NCI-H446 treated with DMSO at 0.1 percent for 48 hours (cell line): ENCODE results near the gene ARHGEF25.
A peak's percentile ranks its signal among the peaks of the same experiment; 100 is the strongest.
"Not testable (repeated sequence)": the region's sequence is repeated elsewhere in the genome, so short reads cannot be mapped to it uniquely, and the experiment has no call there.

ENCODE experiments used
- DNase-seq: peaks from one replicate; lab custom pipeline; 2025; lab: John Stamatoyannopoulos, UW

The ARHGEF25 gene

GRCh38 chr12:57611108-57611826 is at the start of gene ARHGEF25:
TSS of gene ARHGEF25 (plus strand) at chr12:57611435. CDS start at chr12:57611895, 460 bp downstream.
- peak; percentile 27 for DNase-seq

- DNase-seq, result no peak
Observed at GRCh38 chr12:57563358-57563757, 47.9 kb upstream of the ARHGEF25 start.

DNA sequence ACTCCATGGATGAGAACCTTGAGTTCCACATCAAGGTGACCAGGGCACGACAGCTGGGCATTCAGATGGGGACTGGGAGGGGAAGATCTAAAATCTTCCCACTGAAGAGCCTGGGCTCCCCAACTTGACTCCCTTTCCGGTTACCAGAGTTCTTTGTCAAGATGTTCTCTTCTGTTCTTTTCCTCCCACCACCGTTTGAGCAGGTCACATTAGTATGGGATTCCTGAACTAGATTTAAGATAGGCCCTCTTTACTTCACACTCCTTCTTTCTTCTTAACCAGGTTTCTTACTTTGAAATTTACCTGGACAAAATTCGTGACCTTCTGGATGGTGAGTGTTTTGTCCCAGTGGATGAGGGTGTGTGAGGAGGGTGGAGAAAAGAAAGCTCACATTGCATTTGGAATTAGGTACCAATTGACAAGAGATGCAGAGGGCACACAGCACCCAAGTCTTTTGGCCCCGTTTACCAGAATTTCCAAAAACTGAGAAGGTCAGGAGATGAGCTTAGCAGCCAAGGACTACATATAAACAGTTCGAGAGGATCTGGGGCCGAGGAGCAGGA is 47.0 kb upstream of the ARHGEF25 start:
- DNase-seq, result no peak

DNA sequence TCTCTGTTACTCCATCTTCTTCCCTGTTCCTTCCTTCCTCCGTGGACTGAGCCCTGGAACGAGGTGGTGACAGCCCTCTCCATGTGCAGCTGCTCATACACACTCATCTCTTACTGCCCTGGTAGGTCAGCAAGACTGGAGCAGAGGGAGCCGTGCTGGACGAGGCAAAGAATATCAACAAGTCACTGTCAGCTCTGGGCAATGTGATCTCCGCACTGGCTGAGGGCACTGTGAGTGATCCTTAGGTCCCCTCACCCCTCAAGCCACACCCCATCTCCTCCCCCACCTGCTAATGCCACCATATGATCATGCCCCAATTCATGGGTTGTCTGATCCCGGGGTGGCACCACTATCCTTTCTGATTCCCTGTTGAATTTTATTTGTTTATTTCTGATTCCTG is 42.4 kb upstream of the ARHGEF25 start:
- DNase-seq, result no peak

GRCh38 chr12:57569858-57570257 is 41.4 kb upstream of the ARHGEF25 start:
- no peak for DNase-seq

- DNase-seq, result not testable (repeated sequence)
Observed at GRCh38 chr12:57570438-57570837, 40.8 kb upstream of the ARHGEF25 start.

DNA sequence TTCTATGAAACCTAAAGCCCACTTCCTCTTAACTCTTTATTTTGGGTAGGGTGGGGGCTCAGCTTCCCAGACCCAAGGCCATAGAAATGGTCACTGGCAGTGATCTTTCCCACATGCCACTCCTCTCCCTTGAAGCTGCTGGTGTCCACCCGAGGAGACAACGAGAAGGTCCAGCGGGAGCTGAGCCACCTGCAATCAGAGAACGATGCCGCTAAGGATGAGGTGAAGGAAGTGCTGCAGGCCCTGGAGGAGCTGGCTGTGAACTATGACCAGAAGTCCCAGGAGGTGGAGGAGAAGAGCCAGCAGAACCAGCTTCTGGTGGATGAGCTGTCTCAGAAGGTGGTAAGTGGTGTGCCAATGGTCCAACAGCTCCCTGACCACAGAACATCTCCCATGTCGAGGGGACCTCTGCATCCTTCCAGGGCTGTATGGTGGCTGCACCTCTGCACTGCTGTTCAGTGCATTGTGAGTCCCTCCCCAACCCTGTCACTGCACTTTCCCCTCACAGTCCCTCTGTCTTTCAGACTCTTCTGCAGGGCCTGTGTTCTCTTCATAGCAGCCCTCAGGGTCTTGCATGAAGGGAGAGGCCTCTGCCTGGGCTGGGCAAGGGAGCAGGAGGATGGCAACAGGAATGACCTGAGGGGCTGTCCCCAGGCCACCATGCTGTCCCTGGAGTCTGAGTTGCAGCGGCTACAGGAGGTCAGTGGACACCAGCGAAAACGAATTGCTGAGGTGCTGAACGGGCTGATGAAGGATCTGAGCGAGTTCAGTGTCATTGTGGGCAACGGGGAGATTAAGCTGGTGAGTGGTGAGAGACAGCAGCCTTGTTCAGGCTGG is 39.1 kb upstream of the ARHGEF25 start:
- DNase-seq, result no peak

- no peak for DNase-seq
Observed at GRCh38 chr12:57574795-57575194, 36.4 kb upstream of the ARHGEF25 start.

DNA sequence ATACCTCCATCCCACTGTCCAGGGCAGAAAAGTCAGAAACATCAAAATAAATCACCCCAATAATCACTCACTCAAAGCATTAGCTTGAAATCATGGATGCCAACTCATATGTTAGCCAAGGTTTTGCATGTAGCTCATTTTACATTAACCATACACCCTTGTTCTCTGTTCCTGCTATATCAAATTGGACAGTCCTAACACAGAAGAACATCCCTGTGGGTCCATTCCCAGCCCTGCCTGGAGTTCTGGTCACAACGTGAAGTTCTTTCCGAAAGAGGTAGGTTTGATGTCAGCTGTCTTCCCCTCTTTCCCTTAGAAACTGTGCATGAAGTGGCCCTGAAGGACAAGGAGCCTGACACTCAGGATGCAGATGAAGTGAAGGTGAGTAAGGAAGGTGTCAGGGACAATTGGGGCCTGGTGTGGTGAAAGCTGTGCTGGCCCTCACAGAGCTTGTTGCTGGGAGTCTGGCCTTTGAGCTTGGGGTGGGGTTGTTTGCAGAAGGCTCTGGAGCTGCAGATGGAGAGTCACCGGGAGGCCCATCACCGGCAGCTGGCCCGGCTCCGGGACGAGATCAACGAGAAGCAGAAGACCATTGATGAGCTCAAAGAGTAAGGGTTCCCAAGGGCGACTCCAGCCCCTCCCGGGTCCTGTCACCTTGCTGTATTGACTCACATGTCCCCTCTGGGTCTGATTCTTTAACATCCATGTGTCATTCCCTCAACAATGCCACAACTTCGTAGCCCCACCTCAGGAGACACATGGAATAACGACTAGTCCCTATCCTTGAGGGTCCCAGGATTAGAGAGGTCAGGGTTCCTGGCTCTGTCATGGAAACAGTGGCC is 35.2 kb upstream of the ARHGEF25 start:
- DNase-seq, result no peak

DNA sequence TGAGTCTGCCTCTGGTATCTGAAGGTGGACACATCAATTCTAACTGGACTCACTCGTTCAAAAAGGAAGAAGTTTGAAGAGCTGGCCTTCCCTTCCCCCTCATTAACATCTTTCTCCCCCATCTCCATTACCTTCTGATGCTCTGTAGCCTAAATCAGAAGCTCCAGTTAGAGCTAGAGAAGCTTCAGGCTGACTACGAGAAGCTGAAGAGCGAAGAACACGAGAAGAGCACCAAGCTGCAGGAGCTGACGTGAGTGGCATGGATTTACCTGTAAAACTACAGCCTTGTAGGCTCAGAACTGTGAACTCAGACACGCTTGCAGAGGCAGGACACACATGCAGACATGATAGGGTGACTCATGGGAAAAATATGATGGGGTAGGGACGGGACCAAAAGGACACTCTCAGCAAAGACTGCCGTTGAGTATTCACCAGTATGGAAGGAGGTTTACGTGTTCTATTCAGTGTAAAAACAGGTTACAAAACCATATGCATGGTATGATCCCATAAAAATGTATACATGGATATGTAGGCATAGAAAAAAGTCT is 34.5 kb upstream of the ARHGEF25 start:
- no peak for DNase-seq

DNA sequence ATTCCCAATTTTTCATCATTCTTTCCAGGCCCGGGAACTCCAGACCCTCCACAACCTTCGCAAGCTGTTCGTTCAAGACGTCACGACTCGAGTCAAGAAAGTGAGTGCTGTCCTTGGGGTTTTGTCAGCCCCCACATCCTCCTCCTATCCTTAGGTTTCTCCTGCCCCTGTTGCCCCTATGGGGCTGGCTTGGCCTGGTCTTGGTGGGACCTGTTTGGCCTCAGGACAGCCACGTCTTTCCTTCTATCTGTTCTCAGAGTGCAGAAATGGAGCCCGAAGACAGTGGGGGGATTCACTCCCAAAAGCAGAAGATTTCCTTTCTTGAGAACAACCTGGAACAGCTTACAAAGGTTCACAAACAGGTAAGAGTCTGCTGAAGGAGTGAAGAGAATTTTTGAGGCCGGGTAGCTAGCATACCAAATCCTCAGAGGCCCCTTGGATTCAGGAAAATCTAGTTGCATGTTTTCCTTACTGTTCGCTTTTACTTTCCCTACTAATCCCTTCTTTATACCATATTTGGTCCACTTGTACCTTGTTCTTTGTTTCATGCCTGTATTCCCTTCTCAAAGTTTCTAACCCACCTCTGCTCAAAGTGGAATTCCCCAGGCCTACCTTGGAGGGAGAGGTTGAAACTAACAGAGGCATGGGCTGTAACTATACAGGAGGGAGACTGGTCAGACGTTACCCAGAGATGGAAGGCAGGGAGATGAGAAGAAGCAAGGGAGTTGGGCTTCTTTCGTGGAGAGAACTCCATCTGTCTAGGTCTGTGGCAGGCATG is 33.1 kb upstream of the ARHGEF25 start:
- DNase-seq, result no peak

- DNase-seq, result no peak
Observed at GRCh38 chr12:57579011-57579410, 32.2 kb upstream of the ARHGEF25 start.

GRCh38 chr12:57579677-57580465 is 31.4 kb upstream of the ARHGEF25 start:
- DNase-seq, result no peak

DNA sequence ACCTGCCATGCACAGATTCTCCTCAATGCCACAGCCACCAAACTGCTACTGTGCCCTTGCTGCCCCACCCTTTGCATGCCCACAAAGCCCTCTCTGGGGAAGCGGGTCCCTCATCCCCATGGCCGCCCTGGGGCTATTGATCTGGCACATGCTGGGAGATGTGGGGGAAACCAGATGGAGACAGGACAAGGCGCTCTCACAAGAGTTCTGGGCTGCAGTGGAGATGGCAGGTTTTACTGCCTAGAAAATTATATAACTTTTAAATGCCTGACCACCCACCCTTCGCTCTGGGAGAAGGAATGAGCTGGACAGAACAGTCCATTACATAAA is 30.8 kb upstream of the ARHGEF25 start:
- DNase-seq, result no peak

DNA sequence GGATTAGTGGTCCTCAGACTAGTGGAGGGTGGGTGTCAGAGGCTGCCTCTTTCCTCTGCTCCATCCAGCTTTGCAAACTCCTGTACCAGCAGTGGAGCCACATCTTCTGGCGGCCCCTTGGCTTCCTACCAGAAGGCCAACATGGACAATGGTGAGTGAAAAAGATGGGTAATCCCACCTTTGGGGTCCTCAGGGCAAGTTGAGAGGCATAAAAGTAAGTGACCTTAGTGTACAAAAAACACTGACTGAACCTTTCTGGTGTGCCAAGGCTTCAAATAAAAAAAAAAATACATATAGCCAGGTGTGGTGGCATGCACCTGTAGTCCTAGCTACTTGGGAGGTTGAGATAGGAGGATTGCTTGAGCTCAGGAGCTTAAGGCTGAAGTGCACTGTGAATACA is 29.4 kb upstream of the ARHGEF25 start:
- no peak for DNase-seq

GRCh38 chr12:57582440-57582839 is 28.8 kb upstream of the ARHGEF25 start:
- no peak for DNase-seq

DNA sequence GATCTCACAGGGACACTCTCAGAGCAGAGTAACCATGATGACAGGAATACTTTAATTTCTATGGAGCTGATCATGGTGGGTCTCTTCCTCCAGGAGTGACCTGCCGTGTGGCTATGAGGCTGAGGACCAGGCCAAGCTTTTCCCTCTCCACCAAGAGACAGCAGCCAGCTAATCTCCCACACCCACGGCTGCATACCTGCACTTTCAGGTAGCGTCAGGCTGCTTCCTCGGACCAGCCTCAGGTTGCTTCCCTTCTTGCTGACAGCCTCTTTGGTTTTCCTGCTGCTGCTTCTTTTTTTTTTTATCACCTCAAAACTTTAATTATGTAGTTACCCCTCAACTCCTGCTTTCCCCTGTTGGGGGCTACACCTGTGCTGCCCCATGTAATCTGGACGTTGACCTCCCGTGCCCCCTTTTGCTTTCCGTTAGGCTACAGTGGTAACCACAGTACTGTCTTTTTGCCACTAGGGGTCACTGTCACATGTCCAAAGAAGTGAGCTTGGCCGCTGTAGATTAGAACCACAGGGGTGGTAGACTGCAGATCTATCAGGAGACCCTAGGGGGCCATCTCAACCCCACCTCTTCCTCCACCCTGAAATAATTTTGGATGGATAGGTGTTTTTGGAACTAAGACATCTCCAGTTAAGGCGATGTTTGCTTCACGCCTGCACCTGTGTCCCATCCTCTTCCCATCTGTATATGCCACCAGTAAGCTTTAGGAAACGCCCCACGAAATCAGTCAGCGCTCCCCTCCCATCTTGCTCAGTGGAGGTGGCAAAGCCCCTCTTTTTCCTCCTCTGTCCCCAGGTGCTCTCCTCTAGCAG is 28.0 kb upstream of the ARHGEF25 start:
- DNase-seq, result peak; percentile 47

DNA sequence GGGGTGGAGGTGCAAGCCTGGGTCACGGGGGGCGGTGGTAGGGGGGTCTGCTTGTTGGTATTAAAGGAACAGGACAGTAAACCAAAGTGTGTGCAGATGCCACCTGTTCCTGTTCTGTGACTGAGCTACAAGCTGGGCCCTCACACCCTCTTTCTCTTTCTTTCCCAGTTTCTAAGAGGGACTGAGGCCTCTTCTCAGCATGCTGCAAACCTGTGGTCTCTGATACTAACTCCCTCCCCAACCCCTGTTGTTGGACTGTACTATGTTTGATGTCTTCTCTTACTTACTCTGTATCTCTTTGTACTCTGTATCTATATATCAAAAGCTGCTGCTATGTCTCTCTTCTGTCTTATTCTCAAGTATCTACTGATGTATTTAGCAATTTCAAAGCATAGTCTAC is 27.2 kb upstream of the ARHGEF25 start:
- no peak for DNase-seq

DNA sequence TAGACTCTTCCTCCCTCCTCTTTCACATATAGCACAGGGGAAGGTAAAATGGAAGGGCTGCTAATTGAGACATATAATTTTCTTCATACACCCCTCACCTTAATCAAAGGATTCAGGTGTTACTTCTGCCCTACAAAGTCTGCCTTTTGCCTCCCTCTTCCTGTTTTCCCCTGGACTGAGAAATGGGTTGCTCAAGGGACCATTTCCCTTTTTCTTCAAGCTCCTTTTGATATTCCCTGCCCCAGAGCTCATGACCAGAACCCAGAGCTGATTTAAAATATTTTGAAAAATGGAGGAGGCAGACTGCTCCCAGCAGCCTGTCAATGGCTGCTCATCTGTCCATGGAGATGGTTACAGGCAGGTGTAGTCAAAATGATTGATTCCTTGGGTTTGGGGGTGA is 26.5 kb upstream of the ARHGEF25 start:
- no peak for DNase-seq
